Thyroid gland (tissue), 4 donors: ENCODE measurements around the gene BLOC1S4. TPM values are rescaled to one million over a fixed set of nuclear protein-coding genes. Genes with fewer than 3 reads are reported as not detected.

Experiments used
- DNase-seq, 2 donors: peaks; one replicate each; pipeline ENCODE4 v3.0.0-alpha.2; 2019
- H3K27ac ChIP-seq, 3 donors: fragments of 200-600 bp; sonication (generic); 1 replicate in 2 of 3; 2 replicates in 1 of 3; pipeline ENCODE4 v1.5.1; 2016 to 2019; ENCODE audit warnings: mild to moderate bottlenecking in 1 of 3, moderate library complexity in 1 of 3
- H3K27me3 ChIP-seq: fragments of 200-600 bp; sonication (generic); one replicate; pipeline ENCODE4 v1.5.1; 2019
- H3K36me3 ChIP-seq, 2 donors: fragments of 200-600 bp; sonication (generic); one replicate each; pipeline ENCODE4 v1.5.1; 2016 to 2019
- H3K4me1 ChIP-seq, 2 donors: fragments of 200-600 bp; sonication (generic); one replicate each; pipeline ENCODE4 v1.5.1; 2017 to 2019
- H3K4me3 ChIP-seq, 3 donors: fragments of 200-600 bp; sonication (generic); replicated peaks in 1 of 3; 1 replicate in 2 of 3; 2 replicates in 1 of 3; pipeline ENCODE4 v1.5.1; 2016; ENCODE audit warnings: mild to moderate bottlenecking in 1 of 3
- H3K9me3 ChIP-seq: fragments of 200-600 bp; sonication (generic); one replicate; pipeline ENCODE4 v1.5.1; 2017
- CTCF ChIP-seq, 6 experiments: fragments of 200-600 bp in 3 of 6; fragments of 450-650 bp in 3 of 6; sonication (generic) in 3 of 6; IDR thresholded peaks; one replicate each; pipeline ENCODE4 v1.5.1; 2016 to 2019; ENCODE audit warnings: antibody characterized with exemption in 6 of 6, mild to moderate bottlenecking in 2 of 6, inconsistent platforms in 1 of 6, moderate library complexity in 1 of 6
- POLR2A ChIP-seq, 2 donors: fragments of 450-650 bp; IDR thresholded peaks; one replicate each; pipeline ENCODE4 v1.6.1; 2017; ENCODE audit warnings: antibody characterized with exemption in 2 of 2, mild to moderate bottlenecking in 2 of 2, moderate library complexity in 1 of 2
- WGBS, 2 donors: methylation state at CpG; one replicate each; pipeline ENCODE4 v1.1.5; 2017; 5-methylcytosine and 5-hydroxymethylcytosine counted together
- intact Hi-C: fragments of 100-400 bp; cut with DNase I; formaldehyde crosslinking; loops from one replicate; pipeline ENCODE4 v1.15.1; 2023
- total RNA-seq, 4 donors: library from RNA; depleted of rRNA; stranded (reverse); fragments of >200 nt; gene quantifications; one replicate each; pipeline ENCODE4 v1.2.3, GENCODE V29; 2016

The BLOC1S4 gene
- total RNA-seq, 4 donors from 2014 or later: 11.7 to 31.3 (median 22.1) TPM

GRCh38 chr4:6746721-6747293, 30.8 kb downstream of the BLOC1S4 start:
- peak; percentile 98 to 99 for DNase-seq
- H3K27ac ChIP-seq: peak overlapping the region; percentile 55 to 86 (median 71)

DNA sequence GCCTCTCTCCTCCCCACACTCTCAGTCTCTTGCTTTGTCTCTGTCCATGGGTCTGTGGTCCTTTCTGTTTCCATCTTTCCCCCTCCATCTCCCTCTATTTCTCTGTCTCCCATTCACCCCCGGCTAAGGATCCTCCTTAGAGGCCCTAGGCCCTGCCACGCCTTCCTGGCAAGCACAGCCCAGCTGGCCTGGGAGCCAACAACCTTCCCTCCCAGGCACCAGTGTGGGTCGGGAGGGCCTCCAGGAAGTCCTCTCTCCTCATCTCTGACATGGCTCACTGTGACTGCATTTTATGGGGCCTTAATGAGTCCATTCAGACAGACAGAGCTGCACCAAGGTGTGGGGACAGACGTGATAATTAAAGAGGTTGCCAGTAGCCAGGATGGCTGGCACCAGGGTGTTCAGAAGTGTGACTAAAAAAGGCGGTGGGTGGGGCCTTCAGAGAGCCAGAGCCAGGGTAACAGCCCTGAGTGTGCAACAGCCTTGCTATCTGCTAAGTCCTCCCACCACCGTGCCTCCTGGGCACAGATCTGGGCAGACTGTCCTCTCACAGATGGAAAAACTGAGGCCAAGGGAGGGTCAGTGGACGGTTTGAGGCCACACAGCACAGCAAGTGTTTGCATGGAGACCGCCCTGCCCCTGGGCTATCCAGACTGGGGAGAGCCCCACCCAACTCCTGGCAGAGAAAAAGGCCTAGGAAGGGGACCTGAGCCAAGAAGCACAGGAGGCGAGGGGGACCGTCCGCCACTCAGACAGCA, 31.5 kb downstream of the BLOC1S4 start:
- no peaks in the 10 kb centered on the region for H3K9me3 ChIP-seq
- H3K4me3 ChIP-seq: no peak overlapping the region
- DNase-seq: peak; percentile 34 to 48
- peaks cover 34 to 51% of the 10 kb centered on the region in 2 donors for H3K4me1 ChIP-seq
- no peaks in the 10 kb centered on the region for H3K27me3 ChIP-seq
- H3K36me3 ChIP-seq: no peaks in the 10 kb centered on the region
- H3K27ac ChIP-seq: peak overlapping the region; percentile 55 to 86 (median 71)
- 44 to 47% methylated on average over 11 of the region's 11 CpGs for WGBS, 2 donors
- TF ChIP-seq POLR2A (IDR thresholded peaks at IDR 0.05) (no peak), CTCF (IDR thresholded peaks at IDR 0.05) (no peak)
- intact Hi-C loops: no loop called here

More at GRCh38 chr4:6746721-6747293, 30.8 kb downstream of the BLOC1S4 start:
- WGBS, 2 donors: 32% methylated on average over 18 to 20 of the region's 20 CpGs
- H3K27me3 ChIP-seq: no peaks in the 10 kb centered on the region
- TF ChIP-seq POLR2A (IDR thresholded peaks at IDR 0.05) (peak in 1 of 2 donors; percentile 38), CTCF (IDR thresholded peaks at IDR 0.05) (peak in 2 of 6 experiments; percentile 13 to 48)
- H3K4me3 ChIP-seq: no peak overlapping the region
- no peaks in the 10 kb centered on the region for H3K36me3 ChIP-seq
- intact Hi-C loops: no loop called here
- peaks cover 34 to 51% of the 10 kb centered on the region in 2 donors for H3K4me1 ChIP-seq
- H3K9me3 ChIP-seq: no peaks in the 10 kb centered on the region

- H3K27ac ChIP-seq: peak overlapping the region; percentile 55 to 86 (median 71)
- DNase-seq: no peak
Measured at GRCh38 chr4:6748286-6748685, 32.3 kb downstream of the BLOC1S4 start.

DNA sequence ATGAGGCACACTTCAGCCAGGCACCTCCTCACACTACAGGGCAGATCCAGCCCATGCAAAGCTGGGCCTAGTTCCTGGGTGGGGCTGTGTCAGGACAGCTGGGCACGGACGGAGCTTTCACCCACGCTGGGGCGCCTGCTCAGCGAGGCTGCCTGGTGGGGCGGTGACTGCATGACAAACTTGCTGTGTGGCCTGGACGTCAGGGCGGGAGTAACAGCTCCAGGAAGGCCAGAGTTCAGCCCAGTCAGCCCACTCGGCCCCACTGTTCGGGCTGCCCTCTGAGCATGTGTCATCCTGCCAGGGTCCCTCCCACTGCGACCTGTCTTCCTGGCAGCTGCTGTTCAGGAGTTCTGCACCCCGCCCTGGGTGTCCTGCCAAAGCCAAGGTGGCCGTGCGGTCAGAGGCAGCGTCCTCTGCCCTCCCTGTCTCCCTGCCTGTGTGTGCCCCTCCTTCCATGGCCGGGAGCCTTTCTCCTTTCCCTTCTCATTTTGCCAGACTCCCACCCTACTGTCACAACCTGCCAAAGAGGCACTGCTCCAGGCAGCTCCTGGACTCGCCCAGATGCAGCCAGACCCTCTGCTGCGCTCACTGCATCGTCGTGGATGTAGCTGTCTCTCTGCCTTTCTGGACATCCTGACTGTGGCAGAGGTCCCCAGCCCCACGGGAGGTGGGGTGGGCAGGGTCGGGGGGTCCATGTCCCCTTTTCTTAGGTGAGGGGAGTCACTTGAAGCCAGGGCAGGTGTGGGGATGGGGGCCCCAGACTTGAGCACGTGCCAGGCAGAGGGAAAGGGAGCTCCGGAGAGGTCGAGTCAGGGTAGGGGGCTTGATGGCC, 33.6 kb downstream of the BLOC1S4 start:
- 45 to 66% methylated on average over 16 of the region's 25 CpGs for WGBS, 2 donors
- Histone ChIP-seq H3K36me3 (no peaks in the 10 kb centered on the region), H3K4me1 (peaks cover 34 to 51% of the 10 kb centered on the region in 2 donors), H3K9me3 (no peaks in the 10 kb centered on the region), H3K27ac (peak overlapping the region in 2 of 3 donors; percentile 10 to 69), H3K27me3 (no peaks in the 10 kb centered on the region), H3K4me3 (no peak overlapping the region)
- intact Hi-C loops: no loop called here
- TF ChIP-seq POLR2A (IDR thresholded peaks at IDR 0.05) (peak in 1 of 2 donors; percentile 14), CTCF (IDR thresholded peaks at IDR 0.05) (no peak)
- peak; percentile 80 to 88 for DNase-seq

More at GRCh38 chr4:6748286-6748685, 32.3 kb downstream of the BLOC1S4 start:
- WGBS, 2 donors: 90 to 94% methylated on average over 9 of the region's 9 CpGs
- TF ChIP-seq CTCF (IDR thresholded peaks at IDR 0.05): no peak
- no peak for TF ChIP-seq POLR2A (IDR thresholded peaks at IDR 0.05)
- Histone ChIP-seq H3K9me3 (no peaks in the 10 kb centered on the region), H3K4me3 (no peak overlapping the region), H3K4me1 (peaks cover 34 to 51% of the 10 kb centered on the region in 2 donors), H3K36me3 (no peaks in the 10 kb centered on the region), H3K27me3 (no peaks in the 10 kb centered on the region)
- intact Hi-C loops: no loop called here
